HG02852 (cell line): ENCODE data around the gene ANKS1A.

ENCODE experiments used
- ATAC-seq: cut with Tn5 transposase; IDR thresholded peaks from one replicate; pipeline ENCODE4 v1.9.1; 2021; ENCODE audit warnings: mild to moderate bottlenecking, moderate library complexity; ENCODE audit not compliant: unreplicated experiment

Gene ANKS1A

DNA sequence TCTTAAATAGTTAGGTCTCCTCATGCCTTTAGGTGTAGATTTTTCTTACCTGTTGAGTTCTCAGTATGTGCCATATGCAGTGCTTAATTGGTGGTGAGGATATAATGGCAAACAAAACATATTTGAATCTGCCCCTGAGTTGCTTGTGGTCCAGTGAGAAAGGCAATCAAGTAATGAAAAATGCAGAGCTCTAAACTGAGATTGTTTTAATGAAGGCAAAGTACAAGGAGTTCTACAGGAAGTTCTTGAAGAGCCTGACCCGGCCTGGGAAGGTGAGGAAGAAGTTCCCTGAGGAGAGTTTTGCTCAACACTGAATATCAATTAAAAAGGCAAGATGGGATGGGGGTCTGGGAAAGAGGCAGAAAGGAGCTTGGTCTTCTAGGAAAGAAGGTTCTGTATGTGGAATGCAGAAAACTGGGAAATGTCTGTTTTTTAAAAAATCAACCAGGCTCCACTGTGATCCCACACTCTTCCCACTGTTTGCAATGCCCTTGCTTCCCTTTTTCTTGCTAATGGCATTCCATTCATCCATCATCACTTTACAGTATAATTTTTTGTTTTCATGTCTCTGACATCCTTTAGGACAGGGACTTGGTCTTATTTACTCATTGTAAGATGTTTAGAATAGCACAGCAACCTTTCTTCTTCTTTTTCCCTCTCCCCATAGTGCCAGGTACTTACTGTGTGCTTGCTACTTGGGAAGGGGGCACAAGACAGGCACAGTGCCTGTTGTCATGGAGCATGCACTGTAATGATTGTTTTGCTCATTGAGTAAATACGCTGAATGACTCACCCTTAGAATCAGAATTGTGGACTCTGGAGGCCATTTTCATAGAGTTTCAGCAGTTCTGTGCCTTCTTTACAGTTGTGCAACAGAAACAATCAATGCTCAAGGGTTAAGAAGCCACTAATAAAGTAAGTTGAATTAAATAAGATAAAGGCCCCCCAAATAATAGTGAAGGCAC lies 64.3 kb downstream of the ANKS1A start:
- ATAC-seq = no peak

DNA sequence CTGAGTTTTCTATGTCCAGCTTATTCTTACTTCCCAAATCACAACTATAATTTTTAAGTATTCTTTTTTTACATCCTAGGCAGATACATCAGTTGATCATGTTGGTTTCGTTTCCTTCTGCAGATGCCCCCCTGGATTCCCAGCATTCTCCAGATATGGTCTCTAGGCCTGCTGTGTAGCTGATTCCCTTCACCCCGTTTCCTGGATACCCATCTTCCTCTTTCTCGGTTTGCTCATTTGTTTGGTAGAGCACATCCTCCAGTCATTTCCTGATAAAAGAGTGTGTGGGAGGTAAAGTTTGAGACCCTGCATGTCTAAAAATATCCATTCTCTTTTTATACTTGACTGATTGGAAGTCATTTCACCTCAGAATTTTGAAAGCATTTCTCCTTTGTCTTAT lies 66.4 kb downstream of the ANKS1A start:
- ATAC-seq = no peak

DNA sequence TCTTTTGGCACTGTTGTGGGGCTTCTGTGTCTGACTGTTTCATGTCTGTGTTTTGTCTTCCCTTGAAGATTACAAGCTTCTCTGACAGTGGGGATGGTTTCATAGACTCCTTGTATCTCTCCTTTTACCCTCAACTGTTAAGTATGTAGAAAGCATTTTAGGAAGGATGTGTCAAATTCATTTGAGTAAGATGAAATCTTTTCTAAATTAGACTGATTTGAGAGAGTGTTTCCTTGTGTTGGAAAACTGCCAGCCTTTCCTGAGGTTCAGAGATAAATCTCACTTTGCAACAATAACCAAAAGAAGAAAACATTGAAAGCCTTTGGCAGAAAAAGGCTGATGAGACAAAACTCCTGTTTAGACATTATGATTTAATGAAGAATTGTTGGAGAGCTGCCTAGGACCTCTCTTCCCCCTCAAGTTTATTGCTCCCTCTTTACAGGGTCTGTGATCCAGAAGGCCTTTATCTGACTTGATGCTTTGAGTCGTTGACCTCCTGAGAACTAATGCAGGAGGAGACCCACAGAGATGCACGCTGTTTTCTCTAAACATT lies 68.3 kb downstream of the ANKS1A start:
- no peak for ATAC-seq

DNA sequence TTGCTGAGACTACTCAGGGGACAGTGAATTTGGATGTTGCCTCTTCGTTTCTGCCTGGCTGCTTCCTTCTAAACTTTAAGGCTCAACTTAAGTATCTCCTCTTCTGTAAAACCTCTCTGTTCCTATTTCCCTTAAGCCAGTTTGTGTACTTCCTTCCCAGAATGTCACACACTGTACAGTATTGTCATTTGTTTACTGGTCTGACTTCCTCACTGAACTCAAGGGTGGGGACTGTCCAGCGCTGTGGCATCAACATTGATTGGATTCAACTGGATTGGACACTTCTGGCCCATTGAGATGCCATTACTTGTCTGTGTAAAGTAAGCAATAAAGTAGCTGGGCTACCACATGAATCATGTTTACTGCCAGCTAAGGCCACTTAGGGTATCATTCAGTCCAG lies 69.7 kb downstream of the ANKS1A start:
- ATAC-seq = no peak

DNA sequence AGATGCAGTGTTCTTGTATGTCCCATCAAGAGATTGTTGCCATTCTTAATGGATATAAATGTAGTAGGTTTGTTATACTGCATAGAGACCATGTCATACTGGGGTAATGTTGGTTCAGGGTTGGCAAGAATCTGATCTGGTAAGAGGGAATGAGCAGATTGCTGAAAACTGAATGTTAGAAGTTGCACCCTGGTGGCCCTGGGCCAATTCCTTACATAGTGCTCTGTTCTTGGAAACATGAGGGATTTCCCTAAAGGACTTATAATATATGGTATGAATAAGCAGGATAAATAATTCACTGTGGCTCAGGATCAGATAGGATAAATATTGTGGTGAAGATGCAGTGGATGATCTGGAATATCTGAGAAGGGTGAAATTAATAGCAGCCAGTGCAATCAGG lies 70.2 kb downstream of the ANKS1A start:
- no peak for ATAC-seq

DNA sequence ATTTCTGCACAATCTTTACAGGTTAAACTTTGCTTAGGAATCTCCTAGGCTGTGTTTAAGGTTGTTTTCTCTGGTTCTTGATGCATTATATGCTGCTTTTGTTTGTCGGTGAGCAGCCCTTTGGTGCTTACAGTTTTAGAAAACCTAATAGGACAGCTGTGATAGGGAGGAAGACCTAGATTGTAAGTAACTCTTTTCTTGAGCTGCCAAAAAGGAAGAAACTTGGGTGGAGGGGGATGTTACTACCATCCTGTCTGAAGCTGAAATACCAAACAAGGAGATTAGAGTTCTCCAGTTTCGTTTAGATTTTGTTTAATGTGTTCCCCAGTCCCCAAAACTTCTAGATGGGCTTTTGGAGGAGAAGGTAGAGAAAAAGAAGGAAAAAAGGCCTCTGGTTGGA lies 72.0 kb downstream of the ANKS1A start:
- no peak for ATAC-seq

DNA sequence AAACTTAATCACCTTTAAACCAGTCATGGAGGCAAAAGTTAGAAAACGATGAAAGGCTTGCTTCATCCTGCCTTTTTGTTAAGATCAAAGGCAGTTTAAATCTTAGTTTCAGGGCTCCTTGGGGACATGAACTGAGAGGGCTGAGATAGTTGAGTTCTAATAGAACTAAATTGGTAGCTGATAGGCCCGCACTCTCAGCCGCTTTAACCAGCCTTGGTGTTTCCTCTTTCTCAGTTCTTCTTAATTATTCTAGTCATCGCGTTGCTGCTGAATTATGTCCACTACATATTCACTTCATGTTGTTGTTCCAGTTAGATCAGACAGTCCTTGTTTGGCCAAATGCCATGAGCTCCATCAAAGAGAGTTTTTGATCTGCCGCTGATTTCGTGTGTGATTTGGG lies 72.5 kb downstream of the ANKS1A start:
- no peak for ATAC-seq

DNA sequence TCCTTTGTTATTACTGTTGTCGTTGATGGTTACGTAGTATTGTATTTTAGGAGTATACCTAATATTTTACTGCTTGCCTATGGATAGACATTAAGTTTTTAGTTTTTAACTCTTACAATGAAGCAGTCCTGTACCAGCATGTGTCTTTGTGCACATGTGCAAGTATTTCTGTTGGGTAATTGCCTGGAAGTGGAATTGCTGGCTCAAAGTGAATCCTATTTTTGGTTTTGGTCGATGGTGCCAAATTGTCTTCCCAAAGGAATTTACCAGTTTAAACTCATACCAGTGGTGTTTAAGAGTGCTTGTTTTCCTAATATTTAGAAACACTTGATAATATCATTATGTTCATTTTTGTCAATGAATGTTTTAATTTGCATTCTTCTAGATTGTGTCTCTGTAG lies 75.5 kb downstream of the ANKS1A start:
- ATAC-seq = no peak

DNA sequence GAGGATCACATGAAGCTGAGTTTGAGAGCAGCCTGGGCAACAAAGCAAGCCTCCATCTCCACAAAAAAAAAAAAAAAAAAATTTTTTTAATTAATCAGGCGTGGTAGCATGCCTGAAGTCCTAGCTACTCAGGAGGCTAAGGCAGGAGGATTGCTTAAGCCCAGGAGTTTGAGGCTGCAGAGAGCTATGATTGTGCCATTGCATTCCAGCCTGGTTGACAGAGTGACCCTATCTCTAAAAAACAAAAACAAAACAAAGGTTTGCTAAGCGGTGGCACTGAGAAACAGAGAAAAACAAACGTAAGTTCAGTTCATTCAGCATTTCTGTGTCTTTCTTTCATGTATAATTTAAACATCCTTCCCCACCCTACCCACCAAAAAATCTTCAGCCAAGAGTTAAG lies 78.4 kb downstream of the ANKS1A start:
- ATAC-seq = no peak

DNA sequence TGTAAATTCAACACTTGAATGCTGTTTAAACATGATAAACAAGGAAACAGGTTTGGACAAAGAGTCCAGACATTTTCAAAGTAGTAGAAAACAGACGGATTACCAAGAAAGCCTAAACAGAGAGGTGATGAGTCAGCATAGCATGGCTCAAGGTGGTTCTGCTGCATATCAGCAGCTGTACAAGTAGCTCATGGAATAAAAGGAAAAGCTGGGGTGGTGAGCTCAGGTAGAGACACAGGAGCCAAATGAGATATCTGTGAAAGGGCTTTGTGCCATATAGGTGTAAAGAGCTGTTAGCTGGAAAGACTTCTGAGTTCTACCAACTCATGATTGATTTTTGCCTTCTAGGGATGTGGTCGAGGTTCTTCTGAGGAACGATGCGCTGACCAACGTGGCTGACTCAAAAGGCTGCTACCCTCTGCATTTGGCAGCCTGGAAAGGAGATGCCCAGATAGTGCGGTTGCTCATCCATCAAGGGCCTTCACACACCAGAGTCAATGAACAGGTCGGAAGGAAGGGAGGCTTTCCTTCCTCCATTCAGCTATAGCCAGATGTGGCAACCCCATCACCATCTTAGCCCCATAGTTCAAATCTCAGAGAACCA lies 80.7 kb downstream of the ANKS1A start:
- no peak for ATAC-seq

DNA sequence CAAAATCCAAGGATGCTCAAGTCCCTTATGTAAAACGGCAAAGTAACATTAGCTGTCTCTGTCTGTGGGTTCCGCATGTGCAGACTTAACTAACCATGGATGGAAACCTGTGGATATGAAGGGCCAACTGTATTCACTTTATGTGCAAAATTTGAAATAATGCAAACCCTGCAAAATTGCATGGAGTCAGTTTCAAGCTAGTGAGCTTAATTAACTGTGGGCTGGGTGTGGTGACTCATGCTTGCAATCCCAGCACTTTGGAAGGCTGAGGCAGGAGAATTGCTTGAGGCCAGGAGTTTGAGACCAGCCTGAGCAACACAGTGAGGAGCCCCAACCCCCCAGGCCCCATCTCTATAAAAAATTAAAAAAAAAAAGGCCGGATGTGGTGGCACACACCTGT lies 81.4 kb downstream of the ANKS1A start:
- no peak for ATAC-seq

DNA sequence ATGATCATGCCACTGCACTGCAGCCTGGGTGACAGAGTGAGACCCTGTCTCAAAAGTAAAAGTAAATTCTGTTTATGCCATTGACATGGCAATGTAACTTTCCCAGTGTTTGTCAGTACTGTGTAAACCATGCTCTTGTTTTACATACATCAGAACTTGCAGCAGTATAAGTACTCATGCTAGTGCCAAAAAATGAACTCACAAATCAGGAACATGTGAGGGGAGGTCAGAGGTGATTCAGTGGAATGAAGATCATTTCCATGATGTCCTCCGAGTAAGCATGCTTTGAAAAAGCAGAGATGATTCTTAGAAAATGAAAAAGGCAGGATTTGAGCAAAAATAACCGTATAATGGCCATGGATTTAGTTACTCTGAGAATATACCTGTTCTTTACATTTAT lies 81.9 kb downstream of the ANKS1A start:
- ATAC-seq = no peak

DNA sequence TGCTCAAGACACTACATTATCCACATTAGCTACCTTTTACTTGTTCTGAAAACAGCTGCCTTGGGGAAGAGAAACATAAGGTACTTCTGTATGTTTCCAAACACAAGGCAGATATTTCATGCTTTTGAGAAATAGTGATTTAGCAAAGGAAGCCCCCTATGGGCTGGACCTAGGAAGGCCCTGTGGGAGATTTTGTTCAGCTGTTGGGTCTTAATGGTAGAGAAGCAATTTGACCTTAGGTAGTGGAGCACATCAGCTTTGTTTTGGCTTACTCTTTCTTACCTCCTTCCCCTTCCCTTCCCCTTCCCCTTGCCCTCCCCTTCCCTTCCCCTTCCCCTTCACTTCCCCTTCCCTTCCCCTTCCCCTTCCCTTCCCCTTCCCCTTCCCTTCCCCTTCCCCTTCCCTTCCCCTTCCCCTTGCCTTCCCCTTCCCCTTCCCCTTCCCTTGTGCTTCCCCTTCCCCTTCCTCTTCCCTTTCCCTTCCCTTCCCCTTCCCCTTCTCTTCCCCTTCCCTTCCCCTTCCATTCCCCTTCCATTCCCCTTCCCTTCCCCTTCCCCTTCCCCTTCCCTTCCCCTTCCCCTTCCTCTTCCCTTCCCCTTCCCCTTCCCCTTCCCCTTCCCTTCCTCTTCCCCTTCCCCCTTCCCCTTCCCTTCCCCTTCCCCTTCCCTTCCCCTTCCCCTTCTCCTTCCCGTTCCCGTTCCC lies 84.6 kb downstream of the ANKS1A start:
- no peak for ATAC-seq

DNA sequence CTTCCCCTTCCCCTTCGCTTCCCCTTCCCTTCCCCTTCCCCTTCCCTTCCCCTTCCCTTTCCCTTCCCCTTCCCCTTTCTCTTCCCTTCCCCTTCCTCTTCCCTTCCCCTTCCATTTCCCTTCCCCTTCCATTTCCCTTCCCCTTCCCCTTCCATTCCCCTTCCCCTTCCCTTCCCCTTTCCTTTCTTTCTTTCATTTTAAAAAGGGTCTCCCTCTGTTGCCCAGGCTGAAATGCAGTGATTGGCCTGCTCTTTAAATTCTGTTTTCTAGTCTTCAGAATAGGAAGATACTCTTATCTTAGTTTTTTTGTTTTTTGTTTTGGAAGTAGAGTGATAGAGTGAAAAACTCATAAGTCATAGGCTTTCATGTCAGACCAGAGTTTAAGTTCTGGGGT lies 85.2 kb downstream of the ANKS1A start:
- no peak for ATAC-seq

DNA sequence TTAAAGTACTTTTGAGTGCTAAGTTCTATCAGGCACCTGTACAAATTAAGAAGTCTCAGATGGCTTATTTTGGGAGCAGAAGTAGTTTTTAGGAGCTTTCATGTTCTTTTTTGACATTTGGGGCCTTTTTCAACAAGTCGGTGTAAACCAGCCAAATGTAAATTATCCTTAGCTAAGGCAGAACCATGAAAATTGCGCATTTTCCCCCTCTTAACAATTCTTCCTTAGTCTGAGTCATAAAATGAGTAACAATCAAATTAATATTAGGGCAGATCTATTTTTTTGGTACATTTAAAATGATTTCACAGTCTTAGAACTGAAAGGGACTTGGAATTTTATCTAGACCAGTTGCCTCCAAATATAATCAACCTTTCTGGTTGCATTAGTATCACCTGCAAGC lies 87.2 kb downstream of the ANKS1A start:
- ATAC-seq = no peak

DNA sequence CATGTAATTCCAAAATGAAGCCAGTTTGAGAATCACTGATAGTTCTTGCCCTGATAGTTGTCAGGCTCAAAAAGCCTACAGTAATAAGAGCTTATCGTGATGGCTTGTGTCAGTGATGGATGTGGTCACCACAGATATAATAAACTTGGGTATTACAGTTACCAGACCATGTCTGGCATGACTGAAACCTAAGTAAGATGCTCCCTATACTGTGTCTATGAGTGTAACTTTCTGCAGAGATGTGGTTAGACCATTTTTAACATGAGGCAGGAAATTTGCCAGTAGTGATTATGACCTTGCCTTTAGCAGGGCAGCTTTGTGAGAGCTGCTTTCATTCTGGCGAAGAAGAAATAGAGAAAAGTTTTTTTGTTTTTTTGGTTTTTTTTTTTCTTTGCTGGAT lies 90.2 kb downstream of the ANKS1A start:
- no peak for ATAC-seq

DNA sequence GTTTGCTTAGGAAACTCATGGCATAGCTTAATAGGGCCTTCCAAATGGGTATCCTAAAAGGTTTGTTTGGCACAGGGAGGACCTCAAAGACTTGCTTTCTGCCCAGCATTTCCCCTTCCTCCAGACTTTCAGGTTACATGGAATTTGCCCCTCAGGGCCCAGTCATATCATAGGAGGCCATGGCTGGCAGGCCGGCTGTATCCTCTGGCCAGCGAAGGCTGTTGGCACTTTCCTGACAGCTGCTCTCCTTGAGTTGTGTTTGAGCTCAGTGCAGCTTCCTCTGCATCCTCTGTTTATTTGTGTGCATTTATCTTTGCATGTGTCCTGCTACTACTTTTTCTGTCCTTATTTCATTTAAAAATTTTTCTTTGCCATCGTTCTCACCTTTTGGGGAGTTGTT lies 90.9 kb downstream of the ANKS1A start:
- no peak for ATAC-seq

DNA sequence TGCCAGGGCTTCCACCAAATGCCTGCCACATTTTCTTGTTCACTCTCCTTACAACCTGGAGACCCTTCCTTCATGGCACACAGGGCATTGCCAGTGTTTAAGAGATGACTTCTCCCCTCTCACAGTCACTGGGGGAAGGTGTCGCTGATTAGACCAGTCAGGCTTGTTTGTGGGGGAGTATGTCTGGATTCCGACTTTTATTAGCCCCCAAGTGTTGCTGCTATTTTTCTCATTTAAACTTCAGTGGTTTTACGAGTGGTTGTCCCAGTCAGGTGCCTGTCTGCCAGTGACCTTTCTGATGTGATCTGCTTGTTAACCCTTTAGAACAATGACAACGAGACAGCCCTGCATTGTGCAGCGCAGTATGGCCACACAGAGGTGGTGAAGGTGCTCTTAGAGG lies 92.3 kb downstream of the ANKS1A start:
- no peak for ATAC-seq

DNA sequence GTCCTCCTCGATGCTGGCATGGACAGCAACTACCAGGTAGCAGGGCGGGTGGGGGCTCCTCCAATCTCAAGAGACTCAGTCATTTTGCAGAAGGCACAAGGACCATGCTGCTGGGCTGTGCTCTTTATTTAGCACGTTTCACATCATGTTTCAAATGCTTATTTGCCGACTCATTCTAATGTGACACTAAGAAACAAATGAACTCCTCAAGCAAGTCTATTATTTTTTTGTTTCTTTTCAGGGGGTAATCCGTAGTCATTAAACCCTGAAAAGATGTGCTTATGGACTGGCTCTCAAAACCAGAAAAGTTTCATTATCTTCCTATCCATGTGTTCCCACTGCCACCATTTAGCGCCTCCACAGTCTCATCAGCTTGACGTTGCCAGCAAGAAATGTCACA lies 92.9 kb downstream of the ANKS1A start:
- no peak for ATAC-seq

DNA sequence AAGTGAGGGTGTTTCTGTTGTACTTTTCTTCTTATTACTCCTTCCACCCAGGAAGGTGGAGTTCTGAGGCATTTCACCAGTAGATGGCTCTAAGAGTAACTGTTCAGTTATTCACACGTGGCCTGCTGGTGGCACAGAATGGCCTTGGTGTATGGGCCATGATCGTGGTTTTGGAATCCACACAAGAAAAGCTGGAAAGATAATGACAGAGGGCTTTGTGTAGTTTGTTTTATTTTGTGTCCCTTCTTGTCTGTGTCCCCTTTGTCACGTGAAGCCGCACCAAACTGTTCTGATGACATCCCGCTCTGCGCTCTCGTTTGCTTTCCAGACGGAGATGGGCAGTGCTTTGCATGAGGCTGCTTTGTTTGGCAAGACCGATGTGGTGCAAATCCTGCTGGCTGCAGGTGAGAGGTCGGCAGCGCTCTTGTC lies 93.4 kb downstream of the ANKS1A start:
- no peak for ATAC-seq

DNA sequence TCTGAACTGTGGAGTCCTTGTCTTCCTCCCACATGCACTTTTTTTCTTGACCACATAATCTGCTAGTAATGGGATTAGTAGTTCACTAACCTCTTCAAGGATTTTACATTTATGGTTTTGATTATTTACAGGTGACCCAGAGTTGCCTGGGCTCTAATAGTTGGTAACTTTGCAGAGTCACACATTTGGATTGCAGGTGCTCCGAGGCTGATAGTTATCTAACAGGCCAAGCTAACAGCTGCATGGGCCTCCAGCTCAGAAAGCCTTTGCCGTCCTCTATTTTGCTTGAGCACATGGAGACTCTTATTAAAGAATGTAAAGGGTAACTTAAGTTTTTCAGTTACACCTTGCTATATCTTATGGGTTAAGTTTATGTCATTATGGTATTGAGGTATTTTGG lies 95.4 kb downstream of the ANKS1A start:
- no peak for ATAC-seq

DNA sequence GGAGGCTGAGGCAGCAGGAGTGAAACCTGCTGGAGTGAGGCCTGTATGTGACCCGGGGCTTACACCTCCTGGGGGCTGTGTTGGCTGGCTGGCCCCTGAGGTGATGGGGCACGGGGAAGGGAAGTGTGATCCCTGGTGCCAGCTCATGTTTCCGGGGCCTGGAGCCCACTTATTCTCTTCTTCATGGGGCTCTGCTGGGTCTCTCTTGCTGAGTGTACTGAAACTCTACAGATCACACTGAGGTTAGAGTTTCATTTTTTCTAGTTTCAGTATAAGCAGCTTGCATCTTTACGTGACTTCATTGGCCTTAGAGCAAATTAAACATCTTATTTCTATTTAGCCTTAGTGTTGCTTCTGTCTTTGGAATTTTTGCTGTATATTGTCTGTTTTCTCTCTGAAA lies 96.2 kb downstream of the ANKS1A start:
- no peak for ATAC-seq
